Colonic mucosa (tissue), 4 donors: ENCODE data around the gene PPP1R11. TPM values are rescaled to one million over a fixed set of nuclear protein-coding genes. Genes with fewer than 3 reads are reported as not detected.
A peak's percentile ranks its signal among the peaks of the same experiment; 100 is the strongest.
"Not testable (repeated sequence)": the region's sequence is repeated elsewhere in the genome, so short reads cannot be mapped to it uniquely, and the experiment has no call there.

Experiments
- DNase-seq: peaks from one replicate; pipeline ENCODE4 v3.0.0-alpha.2; 2020
- H3K27ac ChIP-seq: fragments of 200-600 bp; one replicate; pipeline ENCODE4 v1.8.0; 2021
- H3K27me3 ChIP-seq: fragments of 200-600 bp; one replicate; pipeline ENCODE4 v1.8.0; 2021
- H3K36me3 ChIP-seq: fragments of 200-600 bp; one replicate; pipeline ENCODE4 v1.8.0; 2021
- H3K4me1 ChIP-seq: fragments of 200-600 bp; one replicate; pipeline ENCODE4 v1.8.0; 2021; ENCODE audit warnings: mild to moderate bottlenecking
- H3K4me3 ChIP-seq: fragments of 200-600 bp; one replicate; pipeline ENCODE4 v1.8.0; 2021
- H3K9ac ChIP-seq, 2 donors: one replicate each; pipeline ENCODE4 v1.7.0; 2013; ENCODE audit warnings: control low read depth in 2 of 2, low read depth in 2 of 2, low read length in 2 of 2
- H3K9me3 ChIP-seq: fragments of 200-600 bp; one replicate; pipeline ENCODE4 v1.8.0; 2021
- CTCF ChIP-seq: fragments of 200-600 bp; IDR thresholded peaks from one replicate; pipeline ENCODE4 v1.8.0; 2022; ENCODE audit warnings: antibody characterized with exemption, mild to moderate bottlenecking
- intact Hi-C: fragments of 100-400 bp; cut with DNase I; formaldehyde crosslinking; loops from one replicate; pipeline ENCODE4 v1.14.1; 2022
- total RNA-seq, 2 donors: library from RNA; stranded (reverse); fragmentation: NEBNext Ultra II Directional in 1 of 2; extraction: Animal tissue kit (Norgen Biotek cat#: 25700) in 1 of 2; gene quantifications; one replicate each; pipeline ENCODE4 v1.2.1, GENCODE V29; 2021
- donor health status: healthy.
- donor health status: DM: no; HTN: no; CAD: no.
- donor health status: DM: no; HTN: no; CAD: no.

Gene PPP1R11
- total RNA-seq, 2 donors from 2014 or later: 77.9 to 87.1 TPM

- Histone ChIP-seq H3K27ac (peak overlapping the region; percentile 83), H3K9me3 (no peaks in the 10 kb centered on the region), H3K27me3 (no peaks in the 10 kb centered on the region), H3K4me3 (peak overlapping the region; percentile 39), H3K9ac (peak overlapping the region in 1 of 2 donors; percentile 65), H3K36me3 (no peaks in the 10 kb centered on the region), H3K4me1 (peaks cover 5% of the 10 kb centered on the region)
- DNase-seq: no peak
- no peak for TF ChIP-seq CTCF
- intact Hi-C loops: no loop called here
Measured at GRCh38 chr6:30111266-30111856, 44.4 kb downstream of the PPP1R11 start.

GRCh38 chr6:30112402-30112994 lies 45.5 kb downstream of the PPP1R11 start:
- intact Hi-C loops: no loop called here
- Histone ChIP-seq H3K27me3 (no peaks in the 10 kb centered on the region), H3K36me3 (no peaks in the 10 kb centered on the region), H3K9me3 (no peaks in the 10 kb centered on the region), H3K27ac (peak overlapping the region; percentile 83), H3K4me3 (peak overlapping the region; percentile 39), H3K9ac (peak overlapping the region; percentile 43 to 65), H3K4me1 (peaks cover 5% of the 10 kb centered on the region)
- TF ChIP-seq CTCF: no peak
- DNase-seq: no peak

GRCh38 chr6:30113003-30113759 lies 46.2 kb downstream of the PPP1R11 start, which contains the start of gene TRIM31:
TRIM31 (minus strand) TSS chr6:30113090; CDS start chr6:30112805, 285 bp downstream.
- intact Hi-C loops: no loop called here
- H3K27me3 ChIP-seq: no peaks in the 10 kb centered on the region
- peak; percentile 66 for DNase-seq

GRCh38 chr6:30113841-30114240 lies 46.8 kb downstream of the PPP1R11 start:
- Histone ChIP-seq H3K4me3 (no peak overlapping the region), H3K27ac (peak overlapping the region; percentile 83), H3K9me3 (no peaks in the 10 kb centered on the region), H3K27me3 (no peaks in the 10 kb centered on the region), H3K9ac (no peak overlapping the region), H3K36me3 (no peaks in the 10 kb centered on the region), H3K4me1 (peaks cover 5% of the 10 kb centered on the region)
- no peak for TF ChIP-seq CTCF
- intact Hi-C loops: no loop called here
- peak; percentile 9 for DNase-seq

More at GRCh38 chr6:30113003-30113759, 46.2 kb downstream of the PPP1R11 start, which contains the start of gene TRIM31:
- Histone ChIP-seq H3K27ac (peak within 1 kb of the TSS; percentile 83), H3K36me3 (no peaks in the 10 kb centered on the region), H3K9me3 (no peaks in the 10 kb centered on the region), H3K9ac (peak within 1 kb of the TSS; percentile 43 to 65), H3K4me1 (peaks cover 5% of the 10 kb centered on the region), H3K4me3 (peak within 1 kb of the TSS; percentile 39)
- TF ChIP-seq CTCF: no peak

- Histone ChIP-seq H3K27me3 (no peaks in the 10 kb centered on the region), H3K9me3 (no peaks in the 10 kb centered on the region), H3K36me3 (no peaks in the 10 kb centered on the region), H3K9ac (no peak overlapping the region), H3K4me3 (no peak overlapping the region), H3K27ac (no peak overlapping the region), H3K4me1 (peaks cover 5% of the 10 kb centered on the region)
- TF ChIP-seq CTCF: no peak
- intact Hi-C loops: no loop called here
- DNase-seq: no peak
Measured at GRCh38 chr6:30116724-30117123, 49.7 kb downstream of the PPP1R11 start.

- H3K27me3 ChIP-seq, DNase-seq, H3K9ac ChIP-seq, intact Hi-C loops, H3K36me3 ChIP-seq, H3K9me3 ChIP-seq, H3K4me3 ChIP-seq, H3K4me1 ChIP-seq: not testable (repeated sequence)
- peak overlapping the region; percentile 81 for H3K27ac ChIP-seq
Measured at GRCh38 chr6:30118691-30119090, 51.7 kb downstream of the PPP1R11 start.
